Caco-2 (cell line): ENCODE results near the gene NUP58. TPM values are rescaled to one million over a fixed set of nuclear protein-coding genes. Genes with fewer than 3 reads are reported as not detected.

Source experiments
- BruUV-seq: library from RNA; stranded (reverse); fragments of 400-500 nt; replicated peaks from 2 replicates; lab custom pipeline; 2021; lab: Mats Ljungman, UMichigan
- CTCF ChIA-PET: fragments of 300-600 bp; sonication (Branson Sonifier 250); formaldehyde crosslinking; loops from one replicate; lab custom pipeline; 2022; ENCODE audit warnings: antibody characterized with exemption; lab: Charles Lee
- POLR2A ChIA-PET: fragments of 300-600 bp; sonication (Branson Sonifier 250); formaldehyde crosslinking; loops from one replicate; lab custom pipeline; 2022; ENCODE audit warnings: antibody characterized with exemption; lab: Charles Lee
- DNase-seq, 2 experiments: peaks; one replicate each; pipeline versions ENCODE4 v3.0.0 to v3.0.0-alpha.2; 2020 to 2022
- H3K27me3 ChIP-seq: replicated peaks from 2 replicates; pipeline ENCODE4 v1.6.0; 2011; ENCODE audit warnings: low read length; ENCODE audit not compliant: control insufficient read depth, insufficient read depth
- H3K36me3 ChIP-seq: 2 replicates; pipeline ENCODE4 v1.5.1; 2011; ENCODE audit warnings: low read length; ENCODE audit not compliant: control insufficient read depth, insufficient read depth
- H3K4me1 ChIP-seq: fragments of 250-450 bp; sonication (Bioruptor Pico); 2 replicates; pipeline ENCODE4 v1.5.1; 2020; ENCODE audit warnings: mild to moderate bottlenecking
- H3K4me3 ChIP-seq: 2 replicates; pipeline ENCODE4 v1.5.1; 2011; ENCODE audit warnings: low read depth, mild to moderate bottlenecking, control low read depth, low read length
- H3K9me3 ChIP-seq: fragments of 250-450 bp; sonication (Bioruptor Pico); 2 replicates; pipeline ENCODE4 v1.5.1; 2020; ENCODE audit warnings: mild to moderate bottlenecking, moderate library complexity
- H3K27ac Mint-ChIP-seq: one replicate; pipeline ENCODE4 v1.8.0; 2022; ENCODE audit warnings: mixed read lengths; ENCODE audit not compliant: unreplicated experiment
- H3K27me3 Mint-ChIP-seq: one replicate; pipeline ENCODE4 v1.8.0; 2022; ENCODE audit warnings: mixed read lengths; ENCODE audit not compliant: insufficient read depth, unreplicated experiment
- H3K36me3 Mint-ChIP-seq: one replicate; pipeline ENCODE4 v1.8.0; 2022; ENCODE audit warnings: mild to moderate bottlenecking, mixed read lengths; ENCODE audit not compliant: insufficient read depth, unreplicated experiment
- H3K4me1 Mint-ChIP-seq: one replicate; pipeline ENCODE4 v1.8.0; 2022; ENCODE audit warnings: low read depth, mixed read lengths; ENCODE audit not compliant: unreplicated experiment
- H3K4me3 Mint-ChIP-seq: one replicate; pipeline ENCODE4 v1.8.0; 2022; ENCODE audit warnings: mild to moderate bottlenecking, moderate library complexity, mixed read lengths; ENCODE audit not compliant: unreplicated experiment
- H3K9me3 Mint-ChIP-seq: one replicate; pipeline ENCODE4 v1.8.0; 2022; ENCODE audit warnings: mixed read lengths; ENCODE audit not compliant: unreplicated experiment
- CTCF ChIP-seq, 2 experiments: fragments of 200-600 bp in 1 of 2; IDR thresholded peaks; 1 replicate in 1 of 2; 2 replicates in 1 of 2; pipeline versions ENCODE4 v1.5.1 to v1.8.0; 2011 to 2022; ENCODE audit warnings: antibody characterized with exemption in 1 of 2, control low read depth in 1 of 2, inconsistent platforms in 1 of 2, low read depth in 1 of 2, low read length in 1 of 2, mild to moderate bottlenecking in 1 of 2, moderate library complexity in 1 of 2; ENCODE audit not compliant: insufficient read depth in 1 of 2, severe bottlenecking in 1 of 2, unreplicated experiment in 1 of 2
- intact Hi-C: fragments of 100-400 bp; cut with micrococcal nuclease; formaldehyde crosslinking; loops from one replicate; pipeline ENCODE4 v1.10.0; 2022; ENCODE audit not compliant: unreplicated experiment
- total RNA-seq: library from RNA; stranded (reverse); gene quantifications from 2 replicates; pipeline ENCODE4 v1.2.3, GENCODE V29; 2022

The NUP58 gene
- total RNA-seq, 1 experiment from 2014 or later = 66.4 TPM

GRCh38 chr13:25281935-25282332 lies 19.5 kb upstream of the NUP58 start:
- H3K27me3 ChIP-seq = no peaks in the 10 kb centered on the region
- TF ChIP-seq CTCF (IDR thresholded peaks at IDR 0.05; ENCODE audit: insufficient read depth in 1 of 2, low read depth in 1 of 2, low read length in 1 of 2, severe bottlenecking in 1 of 2, unreplicated experiment in 1 of 2) = no peak
- POLR2A ChIA-PET = no interaction called here
- Mint-ChIP-seq H3K36me3 (peaks cover 2% of the 10 kb centered on the region), H3K9me3 (no peaks in the 10 kb centered on the region), H3K4me1 (peaks cover 13% of the 10 kb centered on the region), H3K4me3 (no peak overlapping the region), H3K27ac (no peak overlapping the region), H3K27me3 (no peaks in the 10 kb centered on the region)
- H3K4me3 ChIP-seq = no peak overlapping the region
- DNase-seq = no peak
- no peaks in the 10 kb centered on the region for H3K4me1 ChIP-seq
- H3K9me3 ChIP-seq = no peaks in the 10 kb centered on the region
- CTCF ChIA-PET = no interaction called here
- intact Hi-C loops = no loop called here
- BruUV-seq = no TSS peak
- H3K36me3 ChIP-seq = no peaks in the 10 kb centered on the region

DNA sequence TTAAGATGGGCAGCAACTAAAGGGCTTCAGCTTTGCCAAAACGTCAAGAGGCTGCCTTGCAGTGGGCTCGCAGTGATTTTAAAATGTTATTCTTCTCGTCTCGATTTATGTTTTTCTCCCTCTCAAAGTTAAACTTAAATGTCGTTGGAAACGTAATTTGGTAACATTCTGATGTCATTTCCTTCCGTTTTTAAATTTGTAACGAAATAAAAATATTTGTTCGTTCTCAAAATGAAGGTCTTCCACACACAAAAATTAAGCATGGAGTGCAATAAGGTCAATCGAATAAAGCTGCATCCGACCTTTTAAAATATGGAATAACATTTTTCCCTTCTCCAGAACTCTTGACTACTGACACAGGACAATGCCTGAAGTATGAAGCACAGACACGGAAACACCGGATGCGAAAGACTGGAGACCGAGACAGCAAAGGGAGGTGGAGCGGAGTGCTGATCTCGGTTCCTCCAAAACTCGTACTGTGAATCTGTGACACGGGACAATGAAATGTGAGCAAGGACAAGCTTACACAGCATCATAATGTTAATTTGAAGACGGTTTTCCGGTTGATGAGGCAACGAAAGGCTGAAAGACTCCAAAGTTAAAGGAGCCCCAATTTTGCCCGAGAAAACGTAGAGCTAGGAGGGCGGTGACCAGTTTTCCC lies 15.0 kb upstream of the NUP58 start:
- H3K4me3 ChIP-seq = peak overlapping the region; percentile 76
- Mint-ChIP-seq H3K36me3 (peaks cover 8% of the 10 kb centered on the region), H3K27me3 (peaks cover 16% of the 10 kb centered on the region), H3K4me3 (peak overlapping the region; percentile 97), H3K27ac (peak overlapping the region; percentile 93), H3K9me3 (no peaks in the 10 kb centered on the region), H3K4me1 (no peaks in the 10 kb centered on the region)
- no peaks in the 10 kb centered on the region for H3K4me1 ChIP-seq
- peak in 1 of 2 experiments; percentile 21 for DNase-seq
- TF ChIP-seq CTCF (IDR thresholded peaks at IDR 0.05; ENCODE audit: insufficient read depth in 1 of 2, low read depth in 1 of 2, low read length in 1 of 2, severe bottlenecking in 1 of 2, unreplicated experiment in 1 of 2) = no peak
- POLR2A ChIA-PET = interaction anchor here (0.6 kb wide), 1 partner anchor 559 kb away, joined by 4 read pairs; no protein-coding TSS in a partner anchor
- CTCF ChIA-PET = no interaction called here
- BruUV-seq = TSS peak; percentile 63
- intact Hi-C loops = loop anchor here (2.0 kb wide), 1 partner anchor 54 kb away; no protein-coding TSS in a partner anchor
- H3K36me3 ChIP-seq = no peaks in the 10 kb centered on the region
- no peaks in the 10 kb centered on the region for H3K9me3 ChIP-seq
- H3K27me3 ChIP-seq = no peaks in the 10 kb centered on the region

GRCh38 chr13:25286969-25287961 lies 14.2 kb upstream of the NUP58 start, which contains the start of gene MTMR6:
MTMR6 (minus strand) TSS chr13:25287488; CDS start chr13:25287247, 241 bp downstream.
- peaks cover 8% of the 10 kb centered on the region for H3K36me3 Mint-ChIP-seq
- H3K9me3 Mint-ChIP-seq = no peaks in the 10 kb centered on the region

More at GRCh38 chr13:25286969-25287961, 14.2 kb upstream of the NUP58 start, which contains the start of gene MTMR6:
- intact Hi-C loops = loop anchor here (2.0 kb wide), 1 partner anchor 54 kb away; no protein-coding TSS in a partner anchor
- POLR2A ChIA-PET = no interaction called here
- no peaks in the 10 kb centered on the region for H3K4me1 ChIP-seq
- DNase-seq = peak; percentile 92 to 96
- no peaks in the 10 kb centered on the region for H3K9me3 ChIP-seq
- peaks cover 23% of the 10 kb centered on the region for H3K27me3 Mint-ChIP-seq
- CTCF ChIA-PET = no interaction called here
- peak within 1 kb of the TSS; percentile 93 for H3K27ac Mint-ChIP-seq
- no peaks in the 10 kb centered on the region for H3K36me3 ChIP-seq
- TF ChIP-seq CTCF (IDR thresholded peaks at IDR 0.05; ENCODE audit: insufficient read depth in 1 of 2, low read depth in 1 of 2, low read length in 1 of 2, severe bottlenecking in 1 of 2, unreplicated experiment in 1 of 2) = peak; percentile 99
- no TSS peak for BruUV-seq
- no peaks in the 10 kb centered on the region for H3K27me3 ChIP-seq
- H3K4me3 Mint-ChIP-seq = peak within 1 kb of the TSS; percentile 97
- no peaks in the 10 kb centered on the region for H3K4me1 Mint-ChIP-seq
- H3K4me3 ChIP-seq = peak within 1 kb of the TSS; percentile 76
